ENCODE measurements around the gene GRAMD1B.

The GRAMD1B gene

DNA sequence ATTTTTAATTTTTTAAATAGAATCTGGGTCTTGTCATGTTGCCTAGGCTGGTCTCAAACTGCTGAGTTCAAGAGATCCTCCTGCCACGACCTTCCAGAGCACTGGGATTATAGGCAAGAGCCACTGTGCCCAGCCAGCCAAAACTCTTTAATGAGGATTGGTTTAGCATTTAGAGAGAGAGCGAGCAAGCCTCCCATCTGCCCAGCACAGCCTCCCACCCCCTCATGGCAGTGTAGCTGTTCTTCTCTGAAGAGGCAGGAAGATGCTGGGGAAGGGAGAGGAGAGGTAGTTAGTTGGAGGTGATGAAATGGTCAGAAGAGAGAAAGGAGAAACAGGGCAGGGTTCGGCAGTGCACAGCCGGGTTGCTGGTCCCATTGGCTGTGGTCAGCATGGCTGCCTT lies 118.7 kb downstream of the GRAMD1B start:
- no peak for DNase-seq (ENCODE audit: insufficient read length, low spot score)
- no peak for TF ChIP-seq POLR2A (IDR thresholded peaks at IDR 0.05; ENCODE audit: low read depth, low read length)
- no peak for FAIRE-seq

- TF ChIP-seq POLR2A (IDR thresholded peaks at IDR 0.05; ENCODE audit: low read depth, low read length) = no peak
- no peak for DNase-seq (ENCODE audit: insufficient read length, low spot score)
- FAIRE-seq = no peak
These were observed 120.2 kb downstream of the GRAMD1B start for GRCh38 chr11:123549926-123550917.

DNA sequence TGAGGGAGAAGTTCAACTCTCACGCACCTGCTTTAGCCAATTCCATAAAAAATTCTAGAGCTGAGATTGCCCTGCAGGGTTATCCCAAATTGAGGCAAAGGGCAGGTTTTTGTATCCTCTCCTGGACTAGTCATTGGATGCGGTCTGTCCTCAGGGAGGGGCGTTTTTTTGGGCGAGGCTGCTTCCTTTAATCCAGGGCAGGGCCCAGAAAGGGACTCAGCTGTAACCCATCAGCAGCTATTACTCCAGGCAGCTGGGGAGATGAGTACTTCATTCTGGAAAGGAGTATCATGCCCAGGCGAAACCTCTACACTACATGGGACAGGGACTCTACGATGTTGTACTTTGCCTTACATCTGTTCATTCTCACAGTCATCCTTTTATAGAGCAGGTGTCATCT lies 121.0 kb downstream of the GRAMD1B start:
- FAIRE-seq = no peak
- no peak for DNase-seq (ENCODE audit: insufficient read length, low spot score)
- TF ChIP-seq POLR2A (IDR thresholded peaks at IDR 0.05; ENCODE audit: low read depth, low read length) = no peak

GRCh38 chr11:123556633-123557032 lies 126.6 kb downstream of the GRAMD1B start:
- FAIRE-seq (no peak), DNase-seq (ENCODE audit: insufficient read length, low spot score) (no peak)
- no peak for TF ChIP-seq POLR2A (IDR thresholded peaks at IDR 0.05; ENCODE audit: low read depth, low read length)

GRCh38 chr11:123558536-123559315 lies 128.7 kb downstream of the GRAMD1B start:
- no peak for FAIRE-seq
- no peak for TF ChIP-seq POLR2A (IDR thresholded peaks at IDR 0.05; ENCODE audit: low read depth, low read length)
- DNase-seq (ENCODE audit: insufficient read length, low spot score) = no peak

- DNase-seq (ENCODE audit: insufficient read length, low spot score) = no peak
- TF ChIP-seq POLR2A (IDR thresholded peaks at IDR 0.05; ENCODE audit: low read depth, low read length) = no peak
- FAIRE-seq = no peak
These were observed 129.5 kb downstream of the GRAMD1B start for GRCh38 chr11:123559523-123559955.

GRCh38 chr11:123560006-123560405 lies 129.9 kb downstream of the GRAMD1B start:
- TF ChIP-seq POLR2A (IDR thresholded peaks at IDR 0.05; ENCODE audit: low read depth, low read length) = no peak
- no peak for DNase-seq (ENCODE audit: insufficient read length, low spot score)
- FAIRE-seq = no peak

- DNase-seq (ENCODE audit: insufficient read length, low spot score) (no peak), FAIRE-seq (no peak)
- no peak for TF ChIP-seq POLR2A (IDR thresholded peaks at IDR 0.05; ENCODE audit: low read depth, low read length)
These were observed 131.3 kb downstream of the GRAMD1B start for GRCh38 chr11:123561431-123561800.

- no peak for TF ChIP-seq POLR2A (IDR thresholded peaks at IDR 0.05; ENCODE audit: low read depth, low read length)
- DNase-seq (ENCODE audit: insufficient read length, low spot score) (no peak), FAIRE-seq (no peak)
These were observed 132.1 kb downstream of the GRAMD1B start for GRCh38 chr11:123562158-123562557.

DNA sequence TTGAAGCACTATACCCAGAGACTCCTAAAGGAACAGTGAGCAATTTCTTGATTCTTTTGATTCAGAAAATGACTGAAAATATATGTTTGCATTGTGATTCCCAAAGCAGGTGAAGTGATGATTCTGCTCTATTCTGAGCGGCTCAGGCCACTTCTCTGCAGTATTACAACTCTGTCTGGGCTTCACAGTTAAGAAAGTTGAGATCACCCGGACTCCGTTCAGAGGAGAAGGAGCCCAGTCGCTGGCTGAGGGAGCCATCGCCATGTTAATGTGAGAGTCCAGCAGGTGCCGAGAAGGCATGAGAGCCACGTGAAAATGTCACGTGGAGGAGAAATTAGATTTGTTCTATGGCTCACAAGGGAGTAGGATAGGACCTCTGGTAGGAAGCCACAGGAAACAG lies 132.8 kb downstream of the GRAMD1B start:
- TF ChIP-seq POLR2A (IDR thresholded peaks at IDR 0.05; ENCODE audit: low read depth, low read length) = no peak
- FAIRE-seq (no peak), DNase-seq (ENCODE audit: insufficient read length, low spot score) (no peak)

GRCh38 chr11:123564221-123564620 lies 134.2 kb downstream of the GRAMD1B start:
- FAIRE-seq (no peak), DNase-seq (ENCODE audit: insufficient read length, low spot score) (no peak)
- no peak for TF ChIP-seq POLR2A (IDR thresholded peaks at IDR 0.05; ENCODE audit: low read depth, low read length)

DNA sequence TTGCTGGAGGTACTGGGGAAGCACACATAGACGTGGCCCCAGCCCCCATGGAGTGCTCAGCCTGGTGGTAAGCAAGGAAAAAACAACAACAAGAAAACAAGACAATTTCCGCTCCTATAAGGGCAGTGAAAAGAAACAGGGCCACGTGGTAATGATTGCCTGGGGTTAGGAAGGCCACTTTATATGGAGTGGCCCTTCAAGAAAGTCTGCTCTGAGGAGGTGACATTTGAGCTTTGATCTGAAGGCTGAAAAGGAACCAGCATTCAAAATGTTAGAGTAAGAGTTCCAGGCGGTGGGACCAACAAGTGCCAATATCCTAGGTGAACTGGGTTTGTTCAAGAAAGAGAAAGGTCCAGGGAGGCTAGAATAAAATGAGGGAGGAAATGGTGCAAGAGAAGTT lies 136.8 kb downstream of the GRAMD1B start:
- FAIRE-seq (no peak), DNase-seq (ENCODE audit: insufficient read length, low spot score) (no peak)
- TF ChIP-seq POLR2A (IDR thresholded peaks at IDR 0.05; ENCODE audit: low read depth, low read length) = no peak

DNA sequence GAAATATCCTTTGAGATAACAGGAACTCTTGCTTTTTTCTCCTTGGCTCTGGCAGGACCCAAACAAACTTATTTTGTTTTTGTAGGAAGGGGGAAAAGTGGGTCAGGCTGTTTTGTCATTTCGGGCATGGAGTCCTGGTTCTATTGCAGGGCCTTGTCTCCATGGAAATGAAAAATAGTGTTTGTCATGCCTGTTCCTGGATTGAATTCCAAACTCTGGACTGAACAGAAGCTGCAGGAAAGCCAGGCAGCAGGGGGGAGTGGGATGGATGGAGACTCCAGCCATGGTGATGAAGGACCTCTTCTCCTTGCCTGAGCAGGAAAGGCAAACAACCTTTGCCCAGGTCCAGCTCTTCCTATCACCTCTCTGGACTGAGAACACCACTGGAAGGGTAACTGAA lies 137.4 kb downstream of the GRAMD1B start:
- no peak for DNase-seq (ENCODE audit: insufficient read length, low spot score)
- FAIRE-seq = no peak
- no peak for TF ChIP-seq POLR2A (IDR thresholded peaks at IDR 0.05; ENCODE audit: low read depth, low read length)

- TF ChIP-seq POLR2A (IDR thresholded peaks at IDR 0.05; ENCODE audit: low read depth, low read length) = no peak
- DNase-seq (ENCODE audit: insufficient read length, low spot score) = no peak
- no peak for FAIRE-seq
These were observed 138.3 kb downstream of the GRAMD1B start for GRCh38 chr11:123568367-123568870.
